Spleen (tissue), 11 donors: ENCODE results near the gene LPP. TPM values are rescaled to one million over a fixed set of nuclear protein-coding genes. Genes with fewer than 3 reads are reported as not detected.
"Not testable (repeated sequence)": the region's sequence is repeated elsewhere in the genome, so short reads cannot be mapped to it uniquely, and the experiment has no call there.

Experiments
- DNase-seq: peaks from one replicate; pipeline ENCODE4 v3.0.0-alpha.2; 2020
- H3K27ac ChIP-seq, 8 donors: fragments of 200-600 bp; sonication (generic) in 7 of 8; 1 replicate in 4 of 8; 2 replicates in 4 of 8; pipeline versions ENCODE4 v1.5.0 to v1.8.0; 2016 to 2021; ENCODE audit warnings: inconsistent platforms in 4 of 8, mild to moderate bottlenecking in 4 of 8, moderate library complexity in 1 of 8
- H3K27me3 ChIP-seq, 7 donors: fragments of 200-600 bp; sonication (generic) in 6 of 7; replicated peaks in 1 of 7; 1 replicate in 4 of 7; 2 replicates in 3 of 7; pipeline versions ENCODE4 v1.5.0 to v1.8.0; 2016 to 2021; ENCODE audit warnings: inconsistent platforms in 3 of 7, mild to moderate bottlenecking in 1 of 7
- H3K36me3 ChIP-seq, 6 donors: fragments of 200-600 bp; sonication (generic) in 5 of 6; 1 replicate in 4 of 6; 2 replicates in 2 of 6; pipeline versions ENCODE4 v1.5.0 to v1.8.0; 2016 to 2021; ENCODE audit warnings: inconsistent platforms in 2 of 6
- H3K4me1 ChIP-seq, 6 donors: fragments of 200-600 bp; sonication (generic) in 5 of 6; 1 replicate in 3 of 6; 2 replicates in 3 of 6; pipeline versions ENCODE4 v1.5.0 to v1.8.0; 2016 to 2021; ENCODE audit warnings: inconsistent platforms in 3 of 6
- H3K4me3 ChIP-seq, 8 donors: fragments of 200-600 bp; sonication (generic) in 7 of 8; 1 replicate in 4 of 8; 2 replicates in 4 of 8; pipeline versions ENCODE4 v1.5.0 to v1.8.0; 2016 to 2021; ENCODE audit warnings: inconsistent platforms in 4 of 8, mild to moderate bottlenecking in 4 of 8, moderate library complexity in 2 of 8
- H3K9me3 ChIP-seq, 8 donors: fragments of 200-600 bp; sonication (generic) in 7 of 8; 1 replicate in 4 of 8; 2 replicates in 4 of 8; pipeline versions ENCODE4 v1.5.0 to v1.8.0; 2016 to 2021; ENCODE audit warnings: inconsistent platforms in 4 of 8
- CTCF ChIP-seq, 11 experiments: fragments of 200-600 bp in 7 of 11; fragments of 450-650 bp in 4 of 11; sonication (generic) in 4 of 11; IDR thresholded peaks in 8 of 11; conservative IDR thresholded peaks in 3 of 11; 1 replicate in 7 of 11; 2 replicates in 4 of 11; pipeline versions ENCODE4 v1.4.0 to v1.8.0; 2016 to 2021; ENCODE audit warnings: antibody characterized with exemption in 11 of 11, inconsistent platforms in 4 of 11, mild to moderate bottlenecking in 1 of 11
- POLR2A ChIP-seq, 3 donors: fragments of 450-650 bp; IDR thresholded peaks; one replicate each; pipeline ENCODE4 v1.5.1; 2017; ENCODE audit warnings: antibody characterized with exemption in 3 of 3, mild to moderate bottlenecking in 1 of 3
- POLR2AphosphoS5 ChIP-seq, 3 donors: sonication (generic); formaldehyde crosslinking; IDR thresholded peaks; one replicate each; pipeline ENCODE4 v1.5.1; 2017; ENCODE audit warnings: antibody characterized with exemption in 3 of 3
- WGBS, 5 donors: extraction: QIAGEN DNeasy Blood & Tissue Kit in 3 of 5; methylation state at CpG; one replicate each; pipeline versions ENCODE4 v1.1.5 to v1.1.7; 2013 to 2018; 5-methylcytosine and 5-hydroxymethylcytosine counted together
- intact Hi-C: fragments of 100-400 bp; cut with DNase I; formaldehyde crosslinking; loops from one replicate; pipeline ENCODE4 v1.15.0; 2023; ENCODE audit warnings: low total_unique reads
- polyA plus RNA-seq, 3 donors: library from polyadenylated mRNA; stranded (reverse); fragments of 200-250 nt; gene quantifications; one replicate each; pipeline ENCODE4 v1.2.1, GENCODE V29; 2013
- total RNA-seq, 7 donors: library from RNA; depleted of rRNA in 3 of 7; stranded (reverse); fragments of >200 nt in 3 of 7; fragmentation: NEBNext Ultra II Directional in 4 of 7; extraction: Animal tissue kit (Norgen Biotek cat#: 25700) in 4 of 7; gene quantifications; one replicate each; pipeline versions ENCODE4 v1.1.0 to v1.2.1, GENCODE V29; 2016 to 2021
- donor health status: healthy with polysubstance abuse.
- donor health status: DM: no; HTN: no; CAD: no; lungs with moderate emphysema.
- donor health status: DM: no; HTN: no; CAD: no.
- donor health status: Bipolar disorder and iron deficiency.
- donor health status: healthy.
- donor health status: DM: no; HTN: no; CAD: no.
- donor health status: DM: yes; HTN: yes; CAD: no.

The LPP gene
- total and polyA plus RNA-seq, 10 donors, result 2.4 to 270 (median 156) TPM

- Histone ChIP-seq H3K27me3 (no peaks in the 10 kb centered on the region), H3K36me3 (no peaks in the 10 kb centered on the region), H3K27ac (no peak overlapping the region), H3K9me3 (no peaks in the 10 kb centered on the region), H3K4me1 (peaks cover 0 to 7% (median 0%) of the 10 kb centered on the region in 6 donors), H3K4me3 (no peak overlapping the region)
- intact Hi-C loops, result no loop called here
- no peak for DNase-seq
- TF ChIP-seq POLR2AphosphoS5 (IDR thresholded peaks at IDR 0.05) (no peak), POLR2A (IDR thresholded peaks at IDR 0.05) (no peak)
- WGBS, 5 donors, result 30 to 98% (median 95%) methylated on average over 1 of the region's 1 CpG
Observed at GRCh38 chr3:188128905-188129304, 25.1 kb upstream of the LPP start.

- DNase-seq, H3K27me3 ChIP-seq, H3K9me3 ChIP-seq, H3K36me3 ChIP-seq, H3K4me3 ChIP-seq, intact Hi-C loops, H3K4me1 ChIP-seq, H3K27ac ChIP-seq: not testable (repeated sequence)
- WGBS, 5 donors, result 75 to 98% (median 92%) methylated on average over 2 of the region's 2 CpGs
Observed at GRCh38 chr3:188131023-188131422, 22.9 kb upstream of the LPP start.

GRCh38 chr3:188133219-188133618 is 20.7 kb upstream of the LPP start:
- H3K27me3 ChIP-seq, result no peaks in the 10 kb centered on the region
- H3K4me1 ChIP-seq, result peaks cover 0 to 16% (median 10%) of the 10 kb centered on the region in 6 donors
- WGBS, 5 donors, result 83 to 93% (median 92%) methylated on average over 5 of the region's 5 CpGs
- no peak for DNase-seq
- no peak overlapping the region for H3K4me3 ChIP-seq
- intact Hi-C loops, result no loop called here
- no peak overlapping the region for H3K27ac ChIP-seq
- no peaks in the 10 kb centered on the region for H3K9me3 ChIP-seq
- no peak for TF ChIP-seq CTCF (IDR thresholded peaks at IDR 0.05 in 8 of 11, conservative IDR thresholded peaks at IDR 0.05 in 3 of 11)
- TF ChIP-seq POLR2AphosphoS5 (IDR thresholded peaks at IDR 0.05), result no peak
- H3K36me3 ChIP-seq, result no peaks in the 10 kb centered on the region

- 75 to 95% (median 90%) methylated on average over 6 of the region's 6 CpGs for WGBS, 5 donors
- H3K27me3 ChIP-seq, result no peaks in the 10 kb centered on the region
Observed at GRCh38 chr3:188133646-188134045, 20.3 kb upstream of the LPP start.

GRCh38 chr3:188134079-188134478 is 19.9 kb upstream of the LPP start:
- no peak overlapping the region for H3K27ac ChIP-seq
- no peaks in the 10 kb centered on the region for H3K27me3 ChIP-seq
- no peaks in the 10 kb centered on the region for H3K36me3 ChIP-seq
- DNase-seq, result no peak
- no peak for TF ChIP-seq POLR2A (IDR thresholded peaks at IDR 0.05)
- no peak for TF ChIP-seq CTCF (IDR thresholded peaks at IDR 0.05 in 8 of 11, conservative IDR thresholded peaks at IDR 0.05 in 3 of 11)
- TF ChIP-seq POLR2AphosphoS5 (IDR thresholded peaks at IDR 0.05), result no peak
- WGBS, 5 donors, result 86 to 95% (median 91%) methylated on average over 1 of the region's 1 CpG
- no peaks in the 10 kb centered on the region for H3K9me3 ChIP-seq
- no peak overlapping the region for H3K4me3 ChIP-seq
- intact Hi-C loops, result no loop called here
- peaks cover 0 to 16% (median 10%) of the 10 kb centered on the region in 6 donors for H3K4me1 ChIP-seq

More at GRCh38 chr3:188133646-188134045, 20.3 kb upstream of the LPP start:
- Histone ChIP-seq H3K4me1 (peaks cover 0 to 16% (median 10%) of the 10 kb centered on the region in 6 donors), H3K27ac (no peak overlapping the region), H3K36me3 (no peaks in the 10 kb centered on the region), H3K4me3 (no peak overlapping the region), H3K9me3 (no peaks in the 10 kb centered on the region)
- intact Hi-C loops, result no loop called here
- no peak for TF ChIP-seq CTCF (IDR thresholded peaks at IDR 0.05 in 8 of 11, conservative IDR thresholded peaks at IDR 0.05 in 3 of 11)
- no peak for TF ChIP-seq POLR2A (IDR thresholded peaks at IDR 0.05)
- TF ChIP-seq POLR2AphosphoS5 (IDR thresholded peaks at IDR 0.05), result no peak
- no peak for DNase-seq
